ENCODE data around the gene PODXL2.

- TF ChIP-seq, protein P1, sequence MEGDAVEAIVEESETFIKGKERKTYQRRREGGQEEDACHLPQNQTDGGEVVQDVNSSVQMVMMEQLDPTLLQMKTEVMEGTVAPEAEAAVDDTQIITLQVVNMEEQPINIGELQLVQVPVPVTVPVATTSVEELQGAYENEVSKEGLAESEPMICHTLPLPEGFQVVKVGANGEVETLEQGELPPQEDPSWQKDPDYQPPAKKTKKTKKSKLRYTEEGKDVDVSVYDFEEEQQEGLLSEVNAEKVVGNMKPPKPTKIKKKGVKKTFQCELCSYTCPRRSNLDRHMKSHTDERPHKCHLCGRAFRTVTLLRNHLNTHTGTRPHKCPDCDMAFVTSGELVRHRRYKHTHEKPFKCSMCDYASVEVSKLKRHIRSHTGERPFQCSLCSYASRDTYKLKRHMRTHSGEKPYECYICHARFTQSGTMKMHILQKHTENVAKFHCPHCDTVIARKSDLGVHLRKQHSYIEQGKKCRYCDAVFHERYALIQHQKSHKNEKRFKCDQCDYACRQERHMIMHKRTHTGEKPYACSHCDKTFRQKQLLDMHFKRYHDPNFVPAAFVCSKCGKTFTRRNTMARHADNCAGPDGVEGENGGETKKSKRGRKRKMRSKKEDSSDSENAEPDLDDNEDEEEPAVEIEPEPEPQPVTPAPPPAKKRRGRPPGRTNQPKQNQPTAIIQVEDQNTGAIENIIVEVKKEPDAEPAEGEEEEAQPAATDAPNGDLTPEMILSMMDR (IDR thresholded peaks at IDR 0.05; ENCODE audit: low read depth, low read length), result no peak
- TF ChIP-seq POLR2A (IDR thresholded peaks at IDR 0.05; ENCODE audit: extremely low read depth, insufficient read length) (no peak), MAX (IDR thresholded peaks at IDR 0.05; ENCODE audit: low read depth, low read length) (no peak)
Measured at GRCh38 chr3:127625821-127626220, 3.2 kb upstream of the PODXL2 start.
